Panc1 (cell line): Measurements from ENCODE around the gene CD96. TPM values are rescaled to one million over a fixed set of nuclear protein-coding genes. Genes with fewer than 3 reads are reported as not detected.

Experiments
- ATAC-seq: fragments of 200-7000 bp; cut with Tn5 transposase; 2 replicates; pipeline ENCODE4 v1.9.1; 2020; ENCODE audit warnings: mild to moderate bottlenecking, moderate library complexity
- BruUV-seq: library from RNA; stranded (reverse); fragments of 400-500 nt; replicated peaks from 2 replicates; lab custom pipeline; 2021; lab: Mats Ljungman, UMichigan
- CTCF ChIA-PET: fragments of 300-600 bp; sonication (Branson Sonifier 250); formaldehyde crosslinking; loops from one replicate; lab custom pipeline; 2022; ENCODE audit warnings: antibody characterized with exemption; lab: Charles Lee
- POLR2A ChIA-PET: fragments of 300-600 bp; sonication (Branson Sonifier 250); formaldehyde crosslinking; loops from one replicate; lab custom pipeline; 2022; ENCODE audit warnings: antibody characterized with exemption; lab: Charles Lee
- DNase-seq: peaks from one replicate; pipeline ENCODE4 v3.0.0-alpha.2; 2010; ENCODE audit warnings: low read depth, low spot score
- H3K27ac ChIP-seq: 2 replicates; pipeline ENCODE4 v1.5.1; 2011; ENCODE audit warnings: mild to moderate bottlenecking, low read length, inconsistent platforms
- H3K27me3 ChIP-seq: fragments of 200-500 bp; sonication (Bioruptor generic); 2 replicates; pipeline ENCODE4 v1.6.0; 2014; ENCODE audit warnings: low read length, inconsistent platforms; ENCODE audit not compliant: control insufficient read depth, insufficient read depth
- H3K36me3 ChIP-seq: fragments of 200-500 bp; sonication (Bioruptor generic); 2 replicates; pipeline ENCODE4 v1.5.1; 2014; ENCODE audit warnings: inconsistent platforms, mild to moderate bottlenecking, low read length, moderate library complexity; ENCODE audit not compliant: control insufficient read depth, insufficient read depth
- H3K4me1 ChIP-seq: 2 replicates; pipeline ENCODE4 v1.5.1; 2011; ENCODE audit warnings: inconsistent platforms, mild to moderate bottlenecking, low read length, moderate library complexity; ENCODE audit not compliant: control insufficient read depth, insufficient read depth
- H3K4me3 ChIP-seq, 2 experiments: 2 replicates each; pipeline ENCODE4 v1.5.1; 2011 to 2012; ENCODE audit warnings: low read depth in 2 of 2, low read length in 2 of 2, mild to moderate bottlenecking in 2 of 2, inconsistent platforms in 1 of 2, moderate library complexity in 1 of 2
- H3K9me3 ChIP-seq: fragments of 200-500 bp; sonication (Bioruptor generic); 2 replicates; pipeline ENCODE4 v1.5.1; 2014; ENCODE audit warnings: low read depth, mild to moderate bottlenecking, inconsistent platforms, low read length, moderate library complexity; ENCODE audit not compliant: control insufficient read depth, insufficient read depth
- POLR2AphosphoS5 ChIP-seq: IDR thresholded peaks from 2 replicates; pipeline ENCODE4 v1.6.1; 2012; ENCODE audit warnings: mild to moderate bottlenecking, low read depth, low read length, moderate library complexity
- SIN3A ChIP-seq: IDR thresholded peaks from 2 replicates; pipeline ENCODE4 v1.6.1; 2012; ENCODE audit warnings: low read depth, mild to moderate bottlenecking, low read length, moderate library complexity, borderline replicate concordance; ENCODE audit not compliant: insufficient read depth
- TCF7L2 ChIP-seq: IDR thresholded peaks from 2 replicates; pipeline ENCODE4 v1.6.1; 2011; ENCODE audit warnings: mild to moderate bottlenecking, low read depth, low read length, inconsistent platforms
- in situ Hi-C: cut with HindIII; loops from 2 replicates; pipeline ENCODE4 v1.10.0; 2016; ENCODE audit warnings: low sequenced_read_pairs, low pct_unique_long_range_greater_than_20kb
- intact Hi-C: fragments of 100-400 bp; cut with micrococcal nuclease; formaldehyde crosslinking; loops from one replicate; pipeline ENCODE4 v1.10.0; 2022; ENCODE audit not compliant: unreplicated experiment
- total RNA-seq: library from RNA; stranded (reverse); gene quantifications from one replicate; pipeline ENCODE4 v1.2.1, GENCODE V29; 2021; ENCODE audit not compliant: unreplicated experiment
- TF ChIP-seq, protein P1 (sequence below): fragments of 450-650 bp; IDR thresholded peaks from 2 replicates; pipeline ENCODE4 v1.5.1; 2017; ENCODE audit warnings: mild to moderate bottlenecking
- TF ChIP-seq, protein P2 (sequence below), 2 experiments: IDR thresholded peaks; 2 replicates each; pipeline ENCODE4 v1.6.1; 2011 to 2012; ENCODE audit warnings: low read depth in 2 of 2, control low read depth in 1 of 2, low read length in 1 of 2, mild to moderate bottlenecking in 1 of 2, moderate library complexity in 1 of 2; ENCODE audit not compliant: insufficient read depth in 1 of 2

CD96 gene
- total RNA-seq, 1 experiment from 2014 or later, result not detected

DNA sequence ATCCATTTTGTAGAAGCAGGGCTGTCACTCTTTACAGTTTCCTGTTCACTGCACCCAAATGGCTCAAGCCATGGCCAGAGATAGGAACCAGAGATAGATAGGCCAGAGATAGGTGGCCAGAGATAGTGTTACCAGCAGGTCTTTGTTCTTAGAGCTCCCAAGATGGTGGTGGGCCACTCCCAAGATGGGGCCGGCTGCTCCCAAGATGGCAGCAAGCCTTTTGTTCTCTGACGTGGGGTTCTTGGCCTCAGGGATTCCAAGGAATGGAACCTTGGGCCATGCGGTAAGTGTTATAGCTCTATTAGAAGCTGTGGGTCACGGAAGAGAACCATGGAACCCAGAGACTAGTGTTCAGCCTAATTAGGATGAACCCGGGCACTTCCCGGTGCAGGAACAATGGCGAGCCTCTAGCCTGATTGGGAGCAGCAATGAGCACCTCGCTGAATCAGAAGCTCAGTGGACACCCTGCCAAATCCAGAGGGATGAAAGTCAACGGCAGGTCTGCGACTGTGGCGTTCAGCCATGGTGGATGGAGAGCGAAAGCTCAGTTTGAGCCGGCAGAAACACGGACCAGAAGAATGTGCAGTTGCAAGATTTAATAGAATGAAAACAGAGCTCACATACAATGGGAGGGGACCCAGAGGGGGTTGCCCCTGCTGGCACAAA, 45.0 kb upstream of the CD96 start:
- ATAC-seq (no peak), DNase-seq (no peak)
- in situ Hi-C loops (no loop called here), intact Hi-C loops (no loop called here)
- TF ChIP-seq TCF7L2, result no peak
- ChIA-PET POLR2A (no interaction called here), CTCF (no interaction called here)
- H3K36me3 ChIP-seq, result no peaks in the 10 kb centered on the region; the same call in 1 of the 2 replicates
- H3K4me3 ChIP-seq, result no peak overlapping the region
- H3K9me3 ChIP-seq, result no peaks in the 10 kb centered on the region
- no TSS peak for BruUV-seq
- H3K4me1 ChIP-seq, result no peaks in the 10 kb centered on the region
- H3K27me3 ChIP-seq, result no peaks in the 10 kb centered on the region
- H3K27ac ChIP-seq, result no peak overlapping the region

DNA sequence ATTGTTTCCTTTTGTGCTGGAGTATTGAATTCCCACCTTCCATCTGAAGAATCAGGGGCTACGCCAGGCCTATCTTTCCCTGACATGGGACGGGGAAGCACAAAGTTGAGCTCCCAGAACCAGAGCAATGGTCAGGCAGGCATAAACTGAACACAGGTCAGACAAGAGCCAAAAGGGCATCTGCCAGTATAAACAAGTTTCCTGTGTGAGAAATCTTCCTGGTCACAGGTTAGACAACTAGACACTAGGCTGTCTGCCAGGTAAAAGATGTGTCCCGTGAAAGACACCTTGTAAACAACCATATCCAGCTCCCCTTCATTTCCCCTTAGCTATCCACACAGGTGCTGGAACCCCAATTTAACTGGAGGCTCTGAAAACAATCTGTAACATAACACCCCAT, 44.0 kb upstream of the CD96 start:
- no peaks in the 10 kb centered on the region for H3K27me3 ChIP-seq
- no peak overlapping the region for H3K4me3 ChIP-seq
- ATAC-seq (no peak), DNase-seq (no peak)
- BruUV-seq, result no TSS peak
- ChIA-PET POLR2A (no interaction called here), CTCF (no interaction called here)
- intact Hi-C loops, result no loop called here
- no peaks in the 10 kb centered on the region for H3K9me3 ChIP-seq
- no peak for TF ChIP-seq TCF7L2
- H3K36me3 ChIP-seq, result no peaks in the 10 kb centered on the region; the same call in 1 of the 2 replicates
- in situ Hi-C loops, result no loop called here
- no peak overlapping the region for H3K27ac ChIP-seq
- H3K4me1 ChIP-seq, result no peaks in the 10 kb centered on the region

DNA sequence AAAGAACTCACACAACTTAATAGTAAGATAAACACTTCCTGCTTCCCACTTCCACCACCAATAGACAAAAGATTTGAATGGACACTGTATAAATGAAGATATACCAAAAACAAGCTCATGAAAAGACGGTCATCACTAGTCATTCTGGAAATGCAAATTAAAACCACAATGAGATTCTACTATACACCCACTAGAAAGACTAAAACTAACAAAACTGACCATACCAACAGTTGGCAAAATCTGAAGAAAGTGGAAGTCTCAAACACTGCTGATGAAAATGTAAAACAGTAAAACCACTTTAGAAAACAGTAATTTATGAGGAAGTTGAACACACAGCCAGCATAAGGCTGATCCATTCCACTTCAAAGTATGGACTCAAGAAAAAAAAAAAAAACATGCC, 35.6 kb upstream of the CD96 start:
- no peak for ATAC-seq

More for the DNA sequence above, 35.6 kb upstream of the CD96 start:
- ChIA-PET POLR2A (no interaction called here), CTCF (no interaction called here)
- Histone ChIP-seq H3K9me3 (no peaks in the 10 kb centered on the region; the same call in 1 of the 2 replicates), H3K27me3 (no peaks in the 10 kb centered on the region), H3K27ac (no peak overlapping the region), H3K4me3 (no peak overlapping the region), H3K36me3 (no peaks in the 10 kb centered on the region), H3K4me1 (no peaks in the 10 kb centered on the region)
- no peak for DNase-seq
- TF ChIP-seq, protein P1, sequence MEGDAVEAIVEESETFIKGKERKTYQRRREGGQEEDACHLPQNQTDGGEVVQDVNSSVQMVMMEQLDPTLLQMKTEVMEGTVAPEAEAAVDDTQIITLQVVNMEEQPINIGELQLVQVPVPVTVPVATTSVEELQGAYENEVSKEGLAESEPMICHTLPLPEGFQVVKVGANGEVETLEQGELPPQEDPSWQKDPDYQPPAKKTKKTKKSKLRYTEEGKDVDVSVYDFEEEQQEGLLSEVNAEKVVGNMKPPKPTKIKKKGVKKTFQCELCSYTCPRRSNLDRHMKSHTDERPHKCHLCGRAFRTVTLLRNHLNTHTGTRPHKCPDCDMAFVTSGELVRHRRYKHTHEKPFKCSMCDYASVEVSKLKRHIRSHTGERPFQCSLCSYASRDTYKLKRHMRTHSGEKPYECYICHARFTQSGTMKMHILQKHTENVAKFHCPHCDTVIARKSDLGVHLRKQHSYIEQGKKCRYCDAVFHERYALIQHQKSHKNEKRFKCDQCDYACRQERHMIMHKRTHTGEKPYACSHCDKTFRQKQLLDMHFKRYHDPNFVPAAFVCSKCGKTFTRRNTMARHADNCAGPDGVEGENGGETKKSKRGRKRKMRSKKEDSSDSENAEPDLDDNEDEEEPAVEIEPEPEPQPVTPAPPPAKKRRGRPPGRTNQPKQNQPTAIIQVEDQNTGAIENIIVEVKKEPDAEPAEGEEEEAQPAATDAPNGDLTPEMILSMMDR, result no peak
- TF ChIP-seq, protein P2, sequence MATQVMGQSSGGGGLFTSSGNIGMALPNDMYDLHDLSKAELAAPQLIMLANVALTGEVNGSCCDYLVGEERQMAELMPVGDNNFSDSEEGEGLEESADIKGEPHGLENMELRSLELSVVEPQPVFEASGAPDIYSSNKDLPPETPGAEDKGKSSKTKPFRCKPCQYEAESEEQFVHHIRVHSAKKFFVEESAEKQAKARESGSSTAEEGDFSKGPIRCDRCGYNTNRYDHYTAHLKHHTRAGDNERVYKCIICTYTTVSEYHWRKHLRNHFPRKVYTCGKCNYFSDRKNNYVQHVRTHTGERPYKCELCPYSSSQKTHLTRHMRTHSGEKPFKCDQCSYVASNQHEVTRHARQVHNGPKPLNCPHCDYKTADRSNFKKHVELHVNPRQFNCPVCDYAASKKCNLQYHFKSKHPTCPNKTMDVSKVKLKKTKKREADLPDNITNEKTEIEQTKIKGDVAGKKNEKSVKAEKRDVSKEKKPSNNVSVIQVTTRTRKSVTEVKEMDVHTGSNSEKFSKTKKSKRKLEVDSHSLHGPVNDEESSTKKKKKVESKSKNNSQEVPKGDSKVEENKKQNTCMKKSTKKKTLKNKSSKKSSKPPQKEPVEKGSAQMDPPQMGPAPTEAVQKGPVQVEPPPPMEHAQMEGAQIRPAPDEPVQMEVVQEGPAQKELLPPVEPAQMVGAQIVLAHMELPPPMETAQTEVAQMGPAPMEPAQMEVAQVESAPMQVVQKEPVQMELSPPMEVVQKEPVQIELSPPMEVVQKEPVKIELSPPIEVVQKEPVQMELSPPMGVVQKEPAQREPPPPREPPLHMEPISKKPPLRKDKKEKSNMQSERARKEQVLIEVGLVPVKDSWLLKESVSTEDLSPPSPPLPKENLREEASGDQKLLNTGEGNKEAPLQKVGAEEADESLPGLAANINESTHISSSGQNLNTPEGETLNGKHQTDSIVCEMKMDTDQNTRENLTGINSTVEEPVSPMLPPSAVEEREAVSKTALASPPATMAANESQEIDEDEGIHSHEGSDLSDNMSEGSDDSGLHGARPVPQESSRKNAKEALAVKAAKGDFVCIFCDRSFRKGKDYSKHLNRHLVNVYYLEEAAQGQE (IDR thresholded peaks at IDR 0.05; ENCODE audit: insufficient read depth in 1 of 2, low read depth in 2 of 2, low read length in 1 of 2), result no peak
- TF ChIP-seq TCF7L2 (no peak), SIN3A (no peak), POLR2AphosphoS5 (no peak)
- no TSS peak for BruUV-seq
- in situ Hi-C loops (no loop called here), intact Hi-C loops (no loop called here)
